SK-MEL-5 (cell line): ENCODE results near the gene TBC1D9B. TPM values are rescaled to one million over a fixed set of nuclear protein-coding genes. Genes with fewer than 3 reads are reported as not detected.
"Not testable (repeated sequence)": the region's sequence is repeated elsewhere in the genome, so short reads cannot be mapped to it uniquely, and the experiment has no call there.

Experiments used
- DNase-seq: peaks from one replicate; pipeline ENCODE4 v3.0.0-alpha.2; 2016; ENCODE audit warnings: low read depth, low spot score
- in situ Hi-C: cut with HindIII; loops from 2 replicates; pipeline ENCODE4 v1.10.0; 2016; ENCODE audit warnings: low sequenced_read_pairs, high pct_unique_total_duplicates, low pct_unique_long_range_greater_than_20kb
- total RNA-seq: library from RNA; depleted of rRNA; stranded (reverse); fragments of >200 nt; shearing (Covaris generic); gene quantifications from 2 replicates; pipeline ENCODE4 v1.2.3, GENCODE V29; 2014

The TBC1D9B gene
- total RNA-seq, 1 experiment from 2014 or later = 24.4 TPM

- in situ Hi-C loops = no loop called here
- DNase-seq = no peak
Measured at GRCh38 chr5:179874536-179875292, 33.0 kb downstream of the TBC1D9B start.

GRCh38 chr5:179874136-179874535 lies 33.6 kb downstream of the TBC1D9B start:
- no peak for DNase-seq
- in situ Hi-C loops = no loop called here

- in situ Hi-C loops = no loop called here
- DNase-seq = no peak
Measured at GRCh38 chr5:179873588-179874110, 34.0 kb downstream of the TBC1D9B start.

- DNase-seq = no peak
Measured at GRCh38 chr5:179872828-179873575, 34.7 kb downstream of the TBC1D9B start.

GRCh38 chr5:179872055-179872827 lies 35.5 kb downstream of the TBC1D9B start:
- in situ Hi-C loops = no loop called here

More at GRCh38 chr5:179872828-179873575, 34.7 kb downstream of the TBC1D9B start:
- in situ Hi-C loops = no loop called here

DNA sequence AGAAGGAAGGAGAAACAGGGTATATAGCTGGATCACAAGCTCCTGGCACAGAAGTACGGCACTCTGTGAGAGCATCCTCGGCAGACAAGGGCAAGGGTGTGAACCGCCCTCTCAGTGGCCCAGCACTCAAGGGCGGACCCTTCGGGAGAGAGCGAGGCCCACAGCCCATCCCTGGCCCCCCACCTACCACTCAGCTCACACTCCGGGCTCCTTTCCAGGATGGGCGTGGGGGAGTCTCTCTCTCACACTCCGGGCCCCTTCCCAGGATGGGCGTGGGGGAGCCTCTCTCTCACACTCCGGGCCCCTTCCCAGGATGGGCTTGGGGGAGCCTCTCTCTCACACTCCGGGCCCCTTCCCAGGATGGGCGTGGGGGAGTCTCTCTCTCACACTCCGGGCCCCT lies 36.2 kb downstream of the TBC1D9B start:
- in situ Hi-C loops, DNase-seq: not testable (repeated sequence)

More at GRCh38 chr5:179872055-179872827, 35.5 kb downstream of the TBC1D9B start:
- no peak for DNase-seq

GRCh38 chr5:179870952-179871351 lies 36.7 kb downstream of the TBC1D9B start:
- no peak for DNase-seq
- in situ Hi-C loops = no loop called here

- peak; percentile 81 for DNase-seq
- in situ Hi-C loops = no loop called here
Measured at GRCh38 chr5:179870403-179870903, 37.2 kb downstream of the TBC1D9B start.

GRCh38 chr5:179869641-179870402 lies 37.9 kb downstream of the TBC1D9B start:
- in situ Hi-C loops = no loop called here
- DNase-seq = no peak

DNA sequence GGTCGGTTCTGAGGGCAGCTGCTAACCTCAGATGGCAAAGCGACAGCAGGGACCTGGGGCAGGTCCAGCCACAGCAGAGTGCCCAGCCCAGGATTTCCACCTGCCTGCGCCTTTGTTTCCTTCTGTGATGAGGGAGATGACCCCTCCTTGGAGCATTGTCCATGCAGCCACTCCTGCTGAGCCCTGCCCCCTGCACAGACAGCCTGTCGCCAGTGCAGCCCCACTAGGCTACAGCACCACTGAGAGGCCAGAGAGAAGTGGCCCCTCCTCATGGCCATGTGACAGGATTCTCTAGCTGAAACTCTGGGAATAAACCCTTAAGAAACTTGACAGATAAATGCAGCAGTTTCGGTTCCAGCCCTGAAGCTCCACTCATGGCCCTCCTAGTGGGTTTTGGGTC lies 38.6 kb downstream of the TBC1D9B start:
- in situ Hi-C loops = no loop called here
- DNase-seq = no peak

GRCh38 chr5:179868541-179868940 lies 39.2 kb downstream of the TBC1D9B start:
- no peak for DNase-seq
- in situ Hi-C loops = no loop called here

DNA sequence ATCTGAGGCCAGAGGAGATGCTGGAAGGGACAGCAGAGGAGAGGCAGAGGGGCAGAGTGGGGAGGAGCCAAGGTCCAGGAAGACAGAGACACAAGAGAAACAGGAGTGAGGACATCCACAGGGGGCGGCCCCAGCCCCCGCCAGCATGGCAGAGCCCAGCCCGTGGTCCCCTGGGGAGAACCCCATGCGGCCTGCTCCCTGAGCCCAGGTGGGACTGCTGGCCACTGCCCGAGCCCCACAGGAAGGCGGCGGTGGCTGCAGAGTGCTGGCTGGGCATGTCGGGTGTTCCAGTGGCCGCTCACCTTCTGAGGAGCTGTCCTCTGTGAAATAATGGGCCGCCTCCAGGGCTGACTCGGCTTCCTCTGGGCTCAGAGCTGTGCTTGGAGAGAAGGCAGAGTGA lies 40.2 kb downstream of the TBC1D9B start:
- no peak for DNase-seq
- in situ Hi-C loops = no loop called here

DNA sequence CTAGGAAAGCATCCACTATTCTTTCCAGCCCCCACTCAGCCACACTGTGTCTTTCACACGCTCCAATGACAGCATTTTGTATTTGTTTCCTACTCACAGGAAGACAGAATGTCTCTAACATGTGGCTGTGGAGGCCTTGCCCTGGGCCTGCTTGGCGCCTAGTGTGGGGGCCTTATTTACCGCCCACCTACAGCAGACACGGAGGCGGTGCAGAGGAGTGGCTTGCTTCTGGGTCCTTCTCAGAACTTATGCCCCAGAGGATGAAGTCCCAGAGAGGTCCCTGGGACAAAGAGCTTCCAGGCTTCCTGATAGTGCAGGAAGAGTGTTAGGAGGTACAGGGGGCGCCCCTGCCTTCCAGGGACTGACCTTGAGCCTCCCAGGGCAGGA lies 40.6 kb downstream of the TBC1D9B start:
- in situ Hi-C loops = no loop called here
- DNase-seq = no peak

DNA sequence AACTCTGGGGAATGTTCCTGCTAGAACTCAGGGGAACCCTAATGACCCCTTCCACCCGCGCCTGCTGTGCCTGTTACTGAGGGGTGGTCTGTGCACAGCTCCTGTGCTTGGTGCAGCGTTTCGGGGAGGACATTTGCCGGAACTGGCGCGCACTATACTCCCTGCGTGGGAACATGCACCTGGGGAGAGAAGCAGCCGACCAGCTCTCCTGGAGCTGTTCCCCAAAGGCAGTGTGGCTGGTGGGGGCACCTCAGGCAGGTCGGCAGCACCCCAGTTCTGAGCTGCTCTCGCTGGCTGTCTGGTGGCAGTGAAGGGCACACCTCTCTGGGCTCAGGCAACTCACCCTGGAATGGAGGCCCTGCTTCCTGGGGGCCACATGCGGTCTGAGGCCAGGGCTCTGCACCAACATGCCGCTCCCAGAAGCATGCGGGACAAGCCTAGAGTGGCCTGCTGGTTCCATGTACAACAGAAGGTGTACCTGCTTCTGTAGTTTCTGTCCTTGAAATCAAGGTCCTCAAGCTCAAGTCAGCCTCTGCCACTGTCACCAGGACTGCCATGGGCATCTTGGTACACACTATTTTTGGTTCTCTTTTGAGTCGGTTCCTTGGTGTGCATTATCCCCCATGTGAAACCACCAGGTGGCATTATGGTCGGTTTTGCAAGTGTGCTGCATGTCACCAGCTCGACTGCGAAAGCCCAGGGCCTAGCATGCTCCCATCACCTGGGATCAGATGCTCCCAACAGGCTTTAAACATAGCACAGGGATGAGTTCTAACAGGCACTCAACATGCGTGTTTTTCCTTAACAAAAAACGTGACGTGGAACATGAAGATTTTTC lies 41.2 kb downstream of the TBC1D9B start:
- in situ Hi-C loops = no loop called here
- DNase-seq = peak; percentile 26

- DNase-seq = no peak
- in situ Hi-C loops = no loop called here
Measured at GRCh38 chr5:179865491-179866240, 42.0 kb downstream of the TBC1D9B start.

- in situ Hi-C loops = no loop called here
- DNase-seq = no peak
Measured at GRCh38 chr5:179864686-179865085, 43.0 kb downstream of the TBC1D9B start.
